Ascending aorta (tissue), 2 donors: Measurements from ENCODE around the gene SS18L1. TPM values are rescaled to one million over a fixed set of nuclear protein-coding genes. Genes with fewer than 3 reads are reported as not detected.

ENCODE experiments used
- DNase-seq, 2 donors: peaks; one replicate each; pipeline ENCODE4 v3.0.0-alpha.2; 2019; ENCODE audit warnings: low spot score in 2 of 2
- H3K27ac ChIP-seq, 2 donors: fragments of 200-600 bp; sonication (generic); one replicate each; pipeline ENCODE4 v1.5.1; 2016 to 2017; ENCODE audit warnings: mild to moderate bottlenecking in 1 of 2
- H3K27me3 ChIP-seq: fragments of 200-600 bp; sonication (generic); one replicate; pipeline ENCODE4 v1.5.1; 2017
- H3K36me3 ChIP-seq, 2 donors: fragments of 200-600 bp; sonication (generic); one replicate each; pipeline ENCODE4 v1.5.1; 2016
- H3K4me1 ChIP-seq, 2 donors: fragments of 200-600 bp; sonication (generic); one replicate each; pipeline ENCODE4 v1.5.1; 2016 to 2017; ENCODE audit warnings: mild to moderate bottlenecking in 1 of 2
- H3K4me3 ChIP-seq, 2 donors: fragments of 200-600 bp; sonication (generic); one replicate each; pipeline ENCODE4 v1.5.1; 2016 to 2017; ENCODE audit warnings: mild to moderate bottlenecking in 1 of 2
- H3K9me3 ChIP-seq, 2 donors: fragments of 200-600 bp; sonication (generic); one replicate each; pipeline ENCODE4 v1.5.1; 2016
- intact Hi-C: fragments of 100-400 bp; cut with DNase I; formaldehyde crosslinking; loops from one replicate; pipeline ENCODE4 v1.15.1; 2023
- total RNA-seq: library from RNA; depleted of rRNA; stranded (reverse); fragments of >200 nt; gene quantifications from one replicate; pipeline ENCODE4 v1.1.0, GENCODE V29; 2016
- TF ChIP-seq, protein P1 (sequence below), 3 experiments: fragments of 200-600 bp in 2 of 3; fragments of 450-650 bp in 1 of 3; sonication (generic) in 2 of 3; IDR thresholded peaks; one replicate each; pipeline ENCODE4 v1.5.1; 2016 to 2019; ENCODE audit warnings: antibody characterized with exemption in 3 of 3, mild to moderate bottlenecking in 1 of 3, moderate library complexity in 1 of 3

Gene SS18L1
- total RNA-seq, 1 donor from 2014 or later: 39.8 TPM

- no peaks in the 10 kb centered on the region for H3K4me1 ChIP-seq
- H3K27ac ChIP-seq: no peak overlapping the region
- TF ChIP-seq, protein P1, sequence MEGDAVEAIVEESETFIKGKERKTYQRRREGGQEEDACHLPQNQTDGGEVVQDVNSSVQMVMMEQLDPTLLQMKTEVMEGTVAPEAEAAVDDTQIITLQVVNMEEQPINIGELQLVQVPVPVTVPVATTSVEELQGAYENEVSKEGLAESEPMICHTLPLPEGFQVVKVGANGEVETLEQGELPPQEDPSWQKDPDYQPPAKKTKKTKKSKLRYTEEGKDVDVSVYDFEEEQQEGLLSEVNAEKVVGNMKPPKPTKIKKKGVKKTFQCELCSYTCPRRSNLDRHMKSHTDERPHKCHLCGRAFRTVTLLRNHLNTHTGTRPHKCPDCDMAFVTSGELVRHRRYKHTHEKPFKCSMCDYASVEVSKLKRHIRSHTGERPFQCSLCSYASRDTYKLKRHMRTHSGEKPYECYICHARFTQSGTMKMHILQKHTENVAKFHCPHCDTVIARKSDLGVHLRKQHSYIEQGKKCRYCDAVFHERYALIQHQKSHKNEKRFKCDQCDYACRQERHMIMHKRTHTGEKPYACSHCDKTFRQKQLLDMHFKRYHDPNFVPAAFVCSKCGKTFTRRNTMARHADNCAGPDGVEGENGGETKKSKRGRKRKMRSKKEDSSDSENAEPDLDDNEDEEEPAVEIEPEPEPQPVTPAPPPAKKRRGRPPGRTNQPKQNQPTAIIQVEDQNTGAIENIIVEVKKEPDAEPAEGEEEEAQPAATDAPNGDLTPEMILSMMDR (IDR thresholded peaks at IDR 0.05): no peak
- no peaks in the 10 kb centered on the region for H3K9me3 ChIP-seq
- no peaks in the 10 kb centered on the region for H3K27me3 ChIP-seq
- no peaks in the 10 kb centered on the region for H3K36me3 ChIP-seq
- DNase-seq: no peak
- intact Hi-C loops: loop anchor here (10.0 kb wide), 2 partner anchors 166 to 704 kb away; partner anchors contain the start of genes GID8 and TAF4
- H3K4me3 ChIP-seq: no peak overlapping the region
These were observed 87.1 kb downstream of the SS18L1 start for GRCh38 chr20:62230696-62231095.

DNA sequence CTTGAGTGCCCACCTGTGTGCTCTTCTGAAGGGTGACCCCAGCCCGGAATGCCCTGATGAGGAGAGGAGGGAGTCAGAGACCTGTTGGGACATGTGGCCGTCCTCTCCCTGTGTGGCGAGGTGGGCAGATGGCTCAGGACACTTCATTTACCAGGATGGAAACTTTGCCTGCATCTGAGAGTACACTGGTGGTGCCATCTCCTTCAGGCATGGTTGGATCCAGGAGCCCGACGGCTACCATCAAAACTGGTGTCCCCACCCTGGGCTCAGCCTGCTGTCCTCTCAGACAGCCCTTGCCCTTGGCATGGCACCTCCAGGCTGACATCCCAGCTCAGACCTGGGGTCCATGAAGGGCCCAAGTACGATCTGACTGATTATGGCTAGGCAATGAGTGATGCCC, 87.7 kb downstream of the SS18L1 start:
- no peak for DNase-seq

More for the DNA sequence above, 87.7 kb downstream of the SS18L1 start:
- no peaks in the 10 kb centered on the region for H3K4me1 ChIP-seq
- H3K4me3 ChIP-seq: no peak overlapping the region
- TF ChIP-seq, protein P1 (IDR thresholded peaks at IDR 0.05): no peak
- no peaks in the 10 kb centered on the region for H3K36me3 ChIP-seq
- intact Hi-C loops: loop anchor here (10.0 kb wide), 2 partner anchors 166 to 704 kb away; partner anchors contain the start of genes GID8 and TAF4
- no peak overlapping the region for H3K27ac ChIP-seq
- H3K27me3 ChIP-seq: no peaks in the 10 kb centered on the region
- H3K9me3 ChIP-seq: no peaks in the 10 kb centered on the region

Other genes starting within 250 kb of the SS18L1 start
- gene TAF4, start 77.9 kb upstream of the SS18L1 start, total RNA-seq: 166 TPM
- 27.6 TPM for gene LSM14B, start 21.3 kb upstream of the SS18L1 start, total RNA-seq
- 301 TPM for gene PSMA7, start 375 bp upstream of the SS18L1 start, total RNA-seq
- 14.5 TPM for gene MTG2, start 39.3 kb downstream of the SS18L1 start, total RNA-seq
- 0.21 TPM for gene HRH3, start 76.5 kb downstream of the SS18L1 start, total RNA-seq
- gene OSBPL2, start 94.8 kb downstream of the SS18L1 start, total RNA-seq: 25.0 TPM
- 236 TPM for gene ADRM1, start 159.2 kb downstream of the SS18L1 start, total RNA-seq
- 469 TPM for gene LAMA5, start 223.5 kb downstream of the SS18L1 start, total RNA-seq
- gene RPS21, start 243.3 kb downstream of the SS18L1 start, total RNA-seq: 1,828 TPM